ENCODE data around the gene DNMT3L.

DNA sequence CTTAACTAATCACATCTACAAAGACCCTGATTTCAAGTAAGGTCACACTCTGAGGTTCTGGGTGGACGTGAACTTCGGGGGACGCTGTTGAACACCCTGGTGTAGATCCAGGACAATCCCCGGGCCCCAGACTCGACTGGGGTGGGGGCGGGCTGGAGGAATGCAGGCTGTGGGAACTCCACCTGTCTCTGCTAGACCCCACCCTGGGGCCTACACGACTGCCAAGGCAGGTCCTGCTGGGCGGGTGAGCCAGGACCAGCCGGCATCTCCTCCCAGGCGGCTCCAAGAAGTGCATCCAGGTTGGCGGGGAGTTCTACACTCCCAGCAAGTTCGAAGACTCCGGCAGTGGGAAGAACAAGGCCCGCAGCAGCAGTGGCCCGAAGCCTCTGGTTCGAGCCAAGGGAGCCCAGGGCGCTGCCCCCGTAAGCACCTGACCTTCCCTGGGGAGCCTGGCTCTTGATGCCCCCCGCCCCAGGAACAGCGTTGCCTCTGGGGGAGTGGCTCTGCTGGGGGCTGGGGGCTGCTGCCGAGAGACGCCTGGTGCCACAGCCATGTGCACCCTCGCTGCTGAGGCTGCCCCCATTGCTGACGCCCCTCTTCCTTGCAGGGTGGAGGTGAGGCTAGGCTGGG is 27.8 kb upstream of the DNMT3L start:
- TF ChIP-seq, protein P1, sequence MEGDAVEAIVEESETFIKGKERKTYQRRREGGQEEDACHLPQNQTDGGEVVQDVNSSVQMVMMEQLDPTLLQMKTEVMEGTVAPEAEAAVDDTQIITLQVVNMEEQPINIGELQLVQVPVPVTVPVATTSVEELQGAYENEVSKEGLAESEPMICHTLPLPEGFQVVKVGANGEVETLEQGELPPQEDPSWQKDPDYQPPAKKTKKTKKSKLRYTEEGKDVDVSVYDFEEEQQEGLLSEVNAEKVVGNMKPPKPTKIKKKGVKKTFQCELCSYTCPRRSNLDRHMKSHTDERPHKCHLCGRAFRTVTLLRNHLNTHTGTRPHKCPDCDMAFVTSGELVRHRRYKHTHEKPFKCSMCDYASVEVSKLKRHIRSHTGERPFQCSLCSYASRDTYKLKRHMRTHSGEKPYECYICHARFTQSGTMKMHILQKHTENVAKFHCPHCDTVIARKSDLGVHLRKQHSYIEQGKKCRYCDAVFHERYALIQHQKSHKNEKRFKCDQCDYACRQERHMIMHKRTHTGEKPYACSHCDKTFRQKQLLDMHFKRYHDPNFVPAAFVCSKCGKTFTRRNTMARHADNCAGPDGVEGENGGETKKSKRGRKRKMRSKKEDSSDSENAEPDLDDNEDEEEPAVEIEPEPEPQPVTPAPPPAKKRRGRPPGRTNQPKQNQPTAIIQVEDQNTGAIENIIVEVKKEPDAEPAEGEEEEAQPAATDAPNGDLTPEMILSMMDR (IDR thresholded peaks at IDR 0.05; ENCODE audit: low read depth, low read length, poor library complexity, severe bottlenecking) = no peak
- no peak for TF ChIP-seq EZH2phosphoT487 (IDR thresholded peaks at IDR 0.05; ENCODE audit: borderline replicate concordance, low read length)
